ENCODE measurements around the gene ARSG.
"Not testable (repeated sequence)": the region's sequence is repeated elsewhere in the genome, so short reads cannot be mapped to it uniquely, and the experiment has no call there.

The ARSG gene

DNA sequence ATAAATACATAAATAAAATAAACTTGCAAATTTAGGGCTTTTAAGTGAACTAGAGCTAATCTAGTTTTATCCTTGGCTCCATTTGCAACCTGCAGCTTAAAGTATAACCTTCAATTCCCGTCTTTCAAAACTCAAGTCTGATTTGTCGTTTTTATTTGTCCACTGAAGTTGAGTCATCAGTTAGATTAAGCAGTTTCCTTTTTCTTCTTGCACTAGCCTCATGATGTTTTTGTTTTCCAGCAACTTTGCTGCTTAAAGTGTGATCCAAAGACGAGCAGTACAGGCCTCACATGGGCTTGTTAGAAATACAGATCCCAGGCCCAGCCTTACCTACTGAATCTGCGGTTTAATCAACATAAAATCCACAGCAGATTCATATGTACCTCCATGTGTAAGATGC is 13.8 kb downstream of the ARSG start:
- no peak for DNase-seq (ENCODE audit: low read depth in 2 of 2)

DNA sequence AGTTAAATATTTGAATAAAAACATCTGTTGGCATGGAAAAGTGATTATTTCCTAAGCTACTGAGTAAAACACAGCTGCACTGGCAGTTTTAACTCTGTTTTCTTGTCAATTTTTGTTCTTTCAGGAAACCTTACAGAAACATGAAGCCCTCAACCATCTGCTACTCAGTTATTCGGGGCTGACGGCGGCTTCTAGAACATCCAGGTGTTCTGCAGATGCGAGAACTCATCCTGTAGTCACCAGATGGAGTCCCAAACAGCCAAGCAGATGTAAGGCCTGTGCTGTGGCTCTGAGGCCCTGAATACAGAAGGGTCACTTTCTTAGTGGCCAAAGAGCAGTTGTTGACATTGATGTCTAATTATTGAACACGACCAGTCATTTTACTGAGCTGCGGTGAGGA is 15.5 kb downstream of the ARSG start:
- DNase-seq (ENCODE audit: low read depth in 2 of 2): no peak

DNA sequence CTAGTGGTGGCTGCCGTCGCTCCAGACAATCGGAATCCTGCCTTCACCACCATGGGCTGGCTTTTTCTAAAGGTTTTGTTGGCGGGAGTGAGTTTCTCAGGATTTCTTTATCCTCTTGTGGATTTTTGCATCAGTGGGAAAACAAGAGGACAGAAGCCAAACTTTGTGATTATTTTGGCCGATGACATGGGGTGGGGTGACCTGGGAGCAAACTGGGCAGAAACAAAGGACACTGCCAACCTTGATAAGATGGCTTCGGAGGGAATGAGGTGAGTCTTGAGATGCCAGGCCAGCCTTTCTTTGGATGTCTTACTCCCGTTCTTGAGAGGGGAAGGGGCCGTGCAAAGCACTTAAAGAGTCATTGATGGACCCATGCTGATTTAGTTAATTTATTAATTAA is 16.1 kb downstream of the ARSG start:
- DNase-seq (ENCODE audit: low read depth in 2 of 2): no peak

DNA sequence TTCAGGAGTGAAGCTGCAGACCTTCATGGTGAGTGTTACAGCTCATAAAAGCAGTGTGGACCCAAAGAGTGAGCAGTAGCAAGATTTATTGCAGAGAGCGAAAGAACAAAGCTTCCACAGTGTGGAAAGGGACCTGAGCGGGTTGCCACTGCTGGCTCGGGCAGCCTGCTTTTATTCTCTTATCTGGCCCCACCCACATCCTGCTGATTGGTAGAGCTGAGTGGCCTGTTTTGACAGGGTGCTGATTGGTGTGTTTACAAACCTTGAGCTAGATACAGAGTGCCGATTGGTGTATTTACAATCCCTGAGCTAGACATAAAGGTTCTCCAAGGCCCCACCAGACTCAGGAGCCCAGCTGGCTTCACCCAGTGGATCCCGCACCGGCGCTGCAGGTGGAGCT is 17.2 kb downstream of the ARSG start:
- DNase-seq (ENCODE audit: low read depth in 2 of 2): not testable (repeated sequence)

DNA sequence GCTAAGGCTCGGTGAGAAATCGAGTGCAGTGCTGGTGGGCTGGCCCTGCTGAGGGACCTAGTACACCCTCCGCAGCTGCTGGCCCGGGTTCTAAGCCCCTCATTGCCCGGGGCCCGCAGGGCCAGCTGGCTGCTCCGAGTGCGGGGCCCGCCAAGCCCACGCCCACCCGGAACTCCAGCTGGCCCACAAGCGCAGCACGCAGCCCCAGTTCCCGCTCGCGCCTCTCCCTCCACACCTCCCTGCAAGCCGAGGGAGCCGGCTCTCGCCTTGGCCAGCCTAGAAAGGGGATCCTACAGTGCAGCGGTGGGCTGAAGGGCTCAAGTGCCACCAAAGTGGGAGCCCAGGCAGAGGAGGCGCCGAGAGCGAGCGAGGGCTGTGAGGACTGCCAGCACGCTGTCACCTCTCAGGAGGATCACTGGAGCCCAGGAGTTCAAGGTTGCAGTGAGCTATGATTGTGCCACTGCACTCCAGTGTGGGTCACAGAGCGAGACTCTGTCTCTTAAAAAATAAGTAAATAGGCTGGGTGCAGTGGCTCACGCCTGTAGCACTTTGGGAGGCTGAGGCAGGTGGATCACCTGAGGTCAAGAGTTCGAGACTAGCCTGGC is 17.9 kb downstream of the ARSG start:
- not testable (repeated sequence) for DNase-seq (ENCODE audit: low read depth in 2 of 2)

DNA sequence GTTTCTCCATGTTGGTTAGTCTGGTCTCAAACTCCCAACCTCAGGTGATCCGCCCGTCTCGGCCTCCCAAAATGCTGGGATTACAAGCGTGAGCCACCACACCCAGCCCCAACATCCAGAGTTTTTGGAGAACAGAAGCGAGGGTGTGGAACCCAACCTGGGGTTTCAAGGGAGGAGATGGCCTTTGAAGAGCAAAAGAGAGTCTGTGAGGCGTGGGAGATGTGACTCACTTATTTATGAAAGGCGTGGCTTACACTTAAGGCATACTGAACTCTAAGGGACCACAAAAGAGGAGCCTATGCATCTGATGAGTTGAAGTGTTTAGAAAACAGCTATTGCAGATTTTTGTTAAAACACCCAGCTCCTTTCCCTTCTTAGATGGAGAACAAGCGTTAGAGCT is 18.9 kb downstream of the ARSG start:
- DNase-seq (ENCODE audit: low read depth in 2 of 2): peak in 1 of 2 donors; percentile 21

DNA sequence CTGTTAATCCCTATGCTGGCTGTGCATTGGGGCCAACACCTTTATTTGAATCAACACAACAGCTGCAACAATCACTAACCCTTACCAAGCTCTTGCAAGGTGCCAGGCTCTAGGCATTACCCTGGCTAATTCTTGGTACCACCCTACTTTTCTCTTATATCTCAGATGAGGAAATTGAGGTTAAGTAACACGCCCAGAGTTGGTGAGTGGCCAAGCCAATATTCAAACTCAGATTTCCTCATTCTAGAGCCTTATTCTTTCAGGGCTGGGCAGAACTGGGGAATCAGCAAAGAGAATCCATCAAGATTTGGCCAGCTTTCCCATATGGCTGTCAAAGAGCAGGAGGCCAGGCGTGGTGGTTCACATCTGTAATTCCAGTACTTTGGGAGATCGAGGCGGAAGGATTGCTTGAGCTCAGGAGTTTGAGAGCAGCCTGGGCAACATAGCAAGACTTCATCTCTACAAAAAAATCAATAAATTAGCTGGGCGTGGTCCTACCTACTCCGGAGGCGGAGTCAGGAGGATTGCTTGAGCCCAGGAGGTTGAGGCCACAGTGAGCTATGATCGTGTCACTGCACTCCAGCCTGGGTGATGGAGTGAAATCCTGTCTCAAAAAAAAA is 23.7 kb downstream of the ARSG start:
- no peak for DNase-seq (ENCODE audit: low read depth in 2 of 2)

DNA sequence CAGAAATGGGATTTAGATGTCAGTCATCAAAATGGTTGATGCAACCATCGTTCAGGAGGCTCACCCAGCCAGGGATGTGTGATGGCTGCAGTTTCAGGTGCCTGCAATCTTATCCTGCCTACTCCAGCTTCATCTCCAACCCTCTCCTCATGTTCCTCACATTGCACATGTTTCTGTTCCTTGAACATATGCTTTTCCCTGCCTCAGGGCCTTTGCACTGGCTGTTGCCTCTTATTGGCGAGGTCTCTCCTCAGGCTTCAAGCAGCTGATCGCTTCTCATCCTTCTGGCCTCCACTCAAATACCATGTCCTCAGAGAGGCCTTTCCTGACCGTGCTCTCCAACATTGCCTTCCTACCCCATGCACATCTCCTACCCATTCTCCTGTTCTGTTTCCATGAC is 24.6 kb downstream of the ARSG start:
- no peak for DNase-seq (ENCODE audit: low read depth in 2 of 2)

DNA sequence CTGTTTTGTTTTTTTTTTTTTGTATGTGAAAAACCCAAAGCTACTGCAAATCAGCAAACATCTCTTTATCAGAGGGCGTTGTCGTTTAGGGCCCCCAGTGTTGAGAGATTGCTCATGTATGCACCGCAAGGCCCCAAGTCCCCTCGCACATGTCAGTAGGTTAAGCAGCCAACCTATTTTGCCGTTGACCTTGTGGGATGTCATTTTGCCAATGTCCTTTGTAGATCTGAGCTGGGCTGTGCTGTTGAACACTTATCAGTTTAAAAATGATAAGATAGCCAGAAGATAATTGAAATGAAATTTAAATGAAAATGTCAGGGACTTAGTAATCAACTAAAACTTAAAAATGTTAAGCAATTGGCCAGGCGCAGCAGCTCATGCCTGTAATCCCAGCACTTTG is 26.2 kb downstream of the ARSG start:
- no peak for DNase-seq (ENCODE audit: low read depth in 2 of 2)

DNA sequence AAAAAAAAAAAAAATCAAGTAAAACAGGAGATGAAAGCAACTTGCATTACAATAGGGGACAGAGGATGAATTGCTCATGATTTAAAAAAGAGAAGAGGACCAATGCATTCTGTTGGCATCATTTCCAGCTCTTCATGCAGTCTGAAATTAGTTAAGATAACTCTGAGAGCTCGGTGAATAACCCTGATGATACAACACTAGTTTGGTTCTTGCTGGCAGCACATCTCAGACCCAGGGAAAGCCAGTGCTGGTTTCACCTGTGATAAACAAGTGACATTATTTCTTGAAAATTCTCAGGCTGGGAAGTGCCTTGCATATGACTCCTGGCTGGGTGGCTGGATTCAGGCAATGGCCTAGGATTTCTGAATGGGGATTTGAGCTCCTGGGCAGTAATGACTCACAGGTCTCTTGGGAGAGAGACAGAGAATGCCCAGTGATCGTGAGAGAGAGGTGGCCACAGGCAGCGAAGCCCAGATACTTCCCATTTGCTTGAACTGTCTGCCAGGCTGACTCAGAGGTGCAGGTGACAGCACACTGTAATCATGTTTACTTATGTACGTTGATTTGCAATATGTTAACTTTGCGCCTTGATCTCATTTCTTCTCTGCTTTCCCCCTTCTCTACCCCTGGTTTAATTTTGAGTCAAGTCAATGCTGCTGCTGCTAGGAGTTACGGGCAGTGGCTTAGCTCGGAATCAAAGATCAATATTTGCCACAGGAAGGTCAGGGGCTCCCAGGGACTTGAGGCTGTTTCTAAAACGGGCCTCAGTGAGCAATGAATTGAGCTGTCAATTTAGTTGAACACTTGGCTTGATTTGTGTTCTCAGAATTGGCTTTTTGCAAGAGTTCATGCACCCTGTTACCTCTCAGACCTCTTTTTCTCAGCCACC is 27.1 kb downstream of the ARSG start:
- DNase-seq (ENCODE audit: low read depth in 2 of 2): no peak

DNA sequence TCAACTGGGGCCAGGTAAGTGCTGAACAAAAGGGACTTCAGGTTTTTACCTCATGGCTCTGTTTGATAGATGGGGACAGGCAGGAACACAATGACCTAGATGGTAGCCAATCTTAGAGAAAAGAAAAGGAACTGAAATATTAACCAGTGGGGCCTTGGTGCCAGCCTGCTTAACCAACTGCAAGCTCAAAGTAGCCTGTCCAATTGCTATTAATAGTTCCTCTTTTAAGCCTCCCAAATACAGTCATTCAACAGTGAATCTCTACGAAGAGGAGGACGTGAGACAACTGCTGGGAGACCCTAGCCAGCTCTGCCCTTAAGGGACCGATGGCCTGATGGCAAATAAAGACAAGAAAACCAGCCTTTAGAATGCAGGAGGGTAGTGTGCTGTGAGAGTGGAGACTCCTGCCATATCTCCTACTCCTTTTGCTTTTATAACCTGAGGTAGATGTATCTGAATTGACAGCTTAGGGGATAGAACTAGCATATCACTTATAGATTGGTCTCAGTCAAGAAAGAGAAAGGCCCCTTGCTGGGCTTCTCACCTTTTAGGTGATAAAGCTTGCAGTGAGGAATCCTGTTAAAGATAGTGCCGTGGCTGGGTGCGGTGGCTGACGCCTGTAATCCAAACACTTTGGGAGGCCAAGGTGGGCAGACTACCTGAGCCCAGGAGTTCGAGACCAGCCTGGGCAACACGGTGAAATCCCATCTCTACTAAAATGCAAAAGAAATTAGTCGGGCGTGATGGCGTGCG is 28.3 kb downstream of the ARSG start:
- no peak for DNase-seq (ENCODE audit: low read depth in 2 of 2)

DNA sequence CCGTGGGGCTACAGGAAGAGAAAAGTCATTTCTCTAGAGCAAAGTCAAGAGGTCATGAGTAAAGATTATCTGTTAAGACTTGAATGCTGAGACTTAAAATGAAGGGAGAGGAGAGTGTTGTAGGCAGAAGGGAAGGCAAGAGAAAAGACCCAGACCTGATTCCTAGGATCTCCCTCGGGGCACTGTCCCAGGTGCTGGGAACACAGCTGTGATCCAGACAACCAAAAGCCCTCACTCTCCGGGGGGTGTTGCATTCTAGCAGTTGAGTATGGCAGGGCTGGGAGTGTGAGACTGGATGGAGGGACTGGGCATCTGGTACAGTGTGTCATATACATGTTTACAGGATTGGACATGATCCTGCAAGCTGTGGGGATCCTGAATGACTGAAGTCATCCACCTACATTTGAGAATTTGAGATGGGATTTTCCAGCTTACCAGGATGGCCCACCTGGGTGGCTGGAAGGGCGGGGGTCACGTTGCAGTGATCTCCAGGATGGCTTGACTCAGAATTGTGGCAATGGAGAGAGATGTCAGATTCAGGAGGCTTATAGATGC is 29.1 kb downstream of the ARSG start:
- DNase-seq (ENCODE audit: low read depth in 2 of 2): no peak

DNA sequence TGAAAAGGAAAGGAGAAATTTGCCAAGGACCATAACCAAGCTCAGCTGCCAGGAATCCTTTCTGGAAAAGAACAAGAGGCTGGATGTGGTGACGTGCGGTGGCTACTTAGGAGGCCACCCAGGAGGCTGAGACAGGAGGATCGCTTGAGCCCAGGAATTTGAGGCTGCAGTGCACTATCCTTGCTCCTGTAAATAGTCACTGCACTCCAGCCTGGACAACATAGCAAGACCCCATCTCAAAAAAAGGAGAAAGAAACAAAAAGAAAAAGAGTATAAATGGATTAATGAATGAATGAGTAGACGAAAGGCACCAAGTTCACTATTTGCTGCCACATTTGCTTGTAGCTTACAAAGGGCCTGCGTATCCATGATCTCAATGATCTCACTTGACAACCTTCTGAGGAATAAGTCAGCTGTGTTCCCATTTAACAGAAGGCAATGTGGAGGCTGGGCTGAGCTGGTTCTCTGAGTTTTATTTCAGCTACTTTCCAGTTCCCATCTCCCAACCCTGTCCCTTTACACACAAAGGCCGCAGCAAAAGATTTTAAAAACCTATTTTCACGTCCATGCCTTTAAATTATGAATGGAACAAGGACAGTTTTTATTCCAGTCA is 29.8 kb downstream of the ARSG start:
- no peak for DNase-seq (ENCODE audit: low read depth in 2 of 2)

DNA sequence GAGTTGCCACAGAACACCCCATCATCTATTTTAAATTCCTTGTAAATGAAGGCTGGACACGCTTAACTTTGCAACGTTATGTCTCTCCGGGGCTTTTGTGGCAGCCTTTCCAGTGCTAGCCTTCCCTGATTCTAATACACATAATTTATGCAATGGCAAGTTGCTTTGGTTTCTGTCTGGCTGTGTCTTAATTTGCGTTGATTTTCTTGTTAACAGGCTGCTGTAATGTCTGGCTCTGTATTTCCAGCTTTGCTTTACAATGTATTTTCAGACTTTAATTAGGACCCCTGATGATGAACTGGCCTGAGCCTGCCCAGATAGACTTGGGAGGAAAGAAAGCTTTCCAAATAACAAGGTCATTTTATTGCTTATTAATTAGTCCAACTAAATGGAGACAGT is 30.3 kb downstream of the ARSG start:
- DNase-seq (ENCODE audit: low read depth in 2 of 2): no peak

DNA sequence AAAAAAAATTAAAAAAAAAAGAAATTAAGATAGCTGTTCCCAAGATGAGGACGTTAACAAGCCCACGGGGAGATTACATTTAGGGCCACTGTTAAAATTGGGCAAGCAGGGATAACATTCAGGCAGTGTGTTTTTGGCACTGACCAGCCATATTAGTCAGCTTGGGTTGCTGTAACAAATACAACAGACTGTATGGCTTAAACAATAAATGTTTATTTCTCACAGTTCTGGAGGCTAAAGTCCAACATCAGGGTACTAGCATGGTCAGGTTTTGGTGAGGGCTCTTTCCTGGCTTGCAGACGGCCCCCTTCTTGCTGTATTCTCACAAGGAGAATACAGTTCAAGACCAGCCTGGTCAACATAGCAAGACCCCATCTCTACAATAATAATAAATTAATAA is 31.3 kb downstream of the ARSG start:
- no peak for DNase-seq (ENCODE audit: low read depth in 2 of 2)

DNA sequence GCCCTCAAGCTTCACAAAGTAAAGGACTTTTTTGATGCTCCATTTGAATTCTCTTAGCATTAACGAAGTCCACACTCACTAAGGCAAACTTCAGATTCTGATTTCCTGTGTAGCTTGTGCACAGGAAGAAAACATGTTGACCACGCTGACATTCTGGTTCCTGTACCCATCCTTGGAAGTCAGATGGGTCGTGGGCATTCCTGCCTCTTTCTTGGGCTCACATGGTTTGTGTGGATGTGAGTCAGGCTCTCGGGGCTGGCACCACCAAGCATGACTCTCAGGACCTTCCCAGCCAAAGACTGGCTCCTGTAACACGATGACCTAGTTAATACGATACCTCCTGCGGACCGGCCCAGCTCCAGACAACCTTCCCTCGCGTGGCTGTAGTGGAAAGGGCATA is 32.8 kb downstream of the ARSG start:
- DNase-seq (ENCODE audit: low read depth in 2 of 2): no peak

DNA sequence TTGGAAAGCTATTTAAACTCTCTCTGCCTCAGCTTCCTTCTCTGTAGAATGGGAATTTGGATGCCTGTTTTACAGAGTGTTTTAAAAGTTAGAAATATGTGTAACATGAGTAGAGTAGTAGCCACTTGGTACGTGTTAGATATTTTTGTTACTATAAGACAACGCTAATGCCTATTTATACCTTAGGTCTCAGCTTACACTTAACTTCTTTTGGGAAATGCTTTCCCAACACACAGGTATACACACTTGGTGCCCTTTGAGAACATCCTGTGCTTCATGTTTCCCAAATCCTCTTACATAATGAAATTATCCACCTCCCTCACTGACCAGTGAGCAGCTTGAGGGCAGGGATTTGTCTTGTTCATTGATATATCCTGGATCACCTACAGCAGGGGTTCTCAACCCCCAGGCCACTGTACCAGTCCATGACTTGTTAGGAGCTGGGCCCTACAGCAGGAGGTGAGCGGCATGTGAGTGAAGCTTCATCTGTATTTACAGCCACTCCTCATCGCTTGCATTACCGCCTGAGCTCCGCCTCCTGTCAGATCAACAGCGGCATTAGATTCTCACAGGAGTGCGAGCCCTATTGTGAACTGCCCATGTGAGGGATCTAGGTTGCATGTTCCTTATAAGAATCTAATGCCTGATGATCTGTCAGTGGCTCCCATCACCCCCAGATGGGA is 33.5 kb downstream of the ARSG start:
- DNase-seq (ENCODE audit: low read depth in 2 of 2): no peak

DNA sequence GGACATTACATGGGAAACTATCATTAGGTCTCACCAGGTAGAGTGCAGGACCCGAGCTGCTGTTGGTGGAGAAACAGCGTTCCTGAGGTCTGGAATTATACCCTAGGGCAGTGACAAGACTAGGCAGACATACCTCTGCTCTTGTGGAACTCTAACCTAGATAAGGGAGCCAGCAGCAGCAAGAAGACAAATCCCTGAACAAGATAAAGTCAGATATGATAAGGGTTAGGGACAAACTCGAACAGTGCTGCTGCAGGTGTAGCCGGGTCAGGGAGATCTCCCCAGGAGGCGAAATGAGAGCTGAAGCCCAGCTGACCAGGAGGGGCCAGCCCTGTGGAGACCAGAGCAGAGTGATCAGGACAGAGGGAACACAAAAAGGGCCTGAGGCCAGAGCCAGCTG is 34.7 kb downstream of the ARSG start:
- DNase-seq (ENCODE audit: low read depth in 2 of 2): no peak

DNA sequence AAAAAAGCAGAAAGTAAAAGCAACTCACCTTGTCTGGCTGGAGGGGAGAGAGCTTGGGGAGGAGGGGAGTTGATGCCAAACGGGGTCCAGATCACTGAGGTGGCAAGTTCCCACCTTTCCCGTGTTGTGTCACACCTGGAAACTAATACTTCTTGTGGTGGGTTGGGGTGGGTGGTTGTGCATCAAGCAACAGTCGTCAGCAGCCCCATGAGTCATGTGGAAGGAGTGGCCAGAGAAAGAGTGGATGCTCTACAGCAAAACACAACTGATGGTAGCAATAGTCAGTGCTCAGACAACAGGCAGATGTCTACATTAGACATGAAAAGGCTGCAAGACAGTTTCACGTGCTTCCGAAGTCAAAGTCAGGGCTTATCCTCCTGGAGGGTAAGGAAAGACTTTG is 35.4 kb downstream of the ARSG start:
- no peak for DNase-seq (ENCODE audit: low read depth in 2 of 2)

DNA sequence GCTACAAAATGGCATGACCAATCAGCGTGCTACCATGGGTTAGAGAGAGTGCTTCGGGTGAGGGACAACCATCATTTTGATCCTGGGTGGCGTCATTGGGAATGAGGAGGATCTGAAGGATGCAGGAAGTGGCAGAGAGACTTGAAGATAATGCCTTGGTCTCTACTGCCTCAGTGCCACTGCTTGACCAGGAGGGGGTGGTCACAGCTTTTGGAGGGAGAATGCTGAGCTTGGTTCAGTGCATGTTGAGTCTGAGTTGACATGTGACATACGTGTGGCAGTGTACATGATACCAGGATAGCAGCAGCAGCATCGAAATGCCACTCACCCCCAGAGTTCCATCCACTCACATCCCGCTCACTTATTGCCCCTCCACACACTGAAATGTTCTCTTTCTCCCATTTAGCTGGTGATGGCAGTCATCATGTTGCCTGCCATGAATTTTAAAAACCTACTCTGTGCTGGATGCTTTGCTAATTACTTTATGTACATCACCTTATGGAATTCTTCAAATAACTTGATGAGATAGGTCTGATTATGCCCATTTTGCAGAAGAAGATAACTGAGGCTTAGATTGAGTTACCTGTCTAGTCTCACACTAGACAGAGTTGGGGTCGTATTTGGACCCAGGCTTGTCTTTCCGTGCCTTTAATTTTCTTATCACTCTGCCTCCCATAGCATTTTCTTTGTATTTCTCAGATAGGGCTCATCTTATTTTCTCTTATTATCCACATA is 36.7 kb downstream of the ARSG start:
- no peak for DNase-seq (ENCODE audit: low read depth in 2 of 2)
